Measurements from ENCODE around the gene ZNF197. TPM values are rescaled to one million over a fixed set of nuclear protein-coding genes. Genes with fewer than 3 reads are reported as not detected.
"Not testable (repeated sequence)": the region's sequence is repeated elsewhere in the genome, so short reads cannot be mapped to it uniquely, and the experiment has no call there.

The ZNF197 gene
- total RNA-seq = 1 to 10 TPM; 7.9 to 8.4 TPM

- Mint-ChIP-seq H3K4me1 (peaks cover 11% of the 10 kb centered on the region), H3K4me3 (peak within 1 kb of the TSS; percentile 87), H3K9me3 (no peaks in the 10 kb centered on the region), H3K27me3 (no peaks in the 10 kb centered on the region), H3K36me3 (ENCODE audit: low read depth) (peaks cover 18% of the 10 kb centered on the region), H3K27ac (peak within 1 kb of the TSS; percentile 88)
- peak; percentile 94 for ATAC-seq (replicated peaks)
These were observed at the start of gene ZNF197 for GRCh38 chr3:44624749-44625480. TSS of gene ZNF197 (plus strand) at chr3:44625036. CDS start at chr3:44629155, 4,119 bp downstream.

GRCh38 chr3:44576613-44577012, 48.2 kb upstream of the ZNF197 start:
- no peaks in the 10 kb centered on the region for H3K27me3 Mint-ChIP-seq
- H3K4me3 Mint-ChIP-seq = no peak overlapping the region
- no peak for ATAC-seq (replicated peaks)
- no peaks in the 10 kb centered on the region for H3K4me1 Mint-ChIP-seq
- H3K9me3 Mint-ChIP-seq = peaks cover 12% of the 10 kb centered on the region
- peaks cover 5% of the 10 kb centered on the region for H3K36me3 Mint-ChIP-seq (ENCODE audit: low read depth)
- H3K27ac Mint-ChIP-seq = no peak overlapping the region

- not testable (repeated sequence) for H3K36me3 Mint-ChIP-seq (ENCODE audit: low read depth); H3K9me3 Mint-ChIP-seq; H3K27ac Mint-ChIP-seq; H3K27me3 Mint-ChIP-seq; ATAC-seq (replicated peaks); H3K4me3 Mint-ChIP-seq; H3K4me1 Mint-ChIP-seq
These were observed 47.4 kb upstream of the ZNF197 start for GRCh38 chr3:44577354-44577952.

GRCh38 chr3:44578316-44578715, 46.5 kb upstream of the ZNF197 start:
- H3K27ac Mint-ChIP-seq; H3K9me3 Mint-ChIP-seq; H3K4me1 Mint-ChIP-seq; H3K36me3 Mint-ChIP-seq (ENCODE audit: low read depth); ATAC-seq (replicated peaks); H3K27me3 Mint-ChIP-seq; H3K4me3 Mint-ChIP-seq: not testable (repeated sequence)

GRCh38 chr3:44578924-44579515, 45.8 kb upstream of the ZNF197 start:
- not testable (repeated sequence) for H3K36me3 Mint-ChIP-seq (ENCODE audit: low read depth); H3K27me3 Mint-ChIP-seq; H3K9me3 Mint-ChIP-seq; ATAC-seq (replicated peaks); H3K27ac Mint-ChIP-seq; H3K4me3 Mint-ChIP-seq; H3K4me1 Mint-ChIP-seq

- H3K36me3 Mint-ChIP-seq (ENCODE audit: low read depth); H3K27ac Mint-ChIP-seq; H3K4me1 Mint-ChIP-seq; H3K4me3 Mint-ChIP-seq; H3K9me3 Mint-ChIP-seq; ATAC-seq (replicated peaks): not testable (repeated sequence)
- peaks cover 13% of the 10 kb centered on the region for H3K27me3 Mint-ChIP-seq
These were observed 45.1 kb upstream of the ZNF197 start for GRCh38 chr3:44579749-44580148.

GRCh38 chr3:44580971-44581370, 43.9 kb upstream of the ZNF197 start:
- H3K9me3 Mint-ChIP-seq; H3K36me3 Mint-ChIP-seq (ENCODE audit: low read depth); ATAC-seq (replicated peaks); H3K4me1 Mint-ChIP-seq; H3K4me3 Mint-ChIP-seq; H3K27ac Mint-ChIP-seq: not testable (repeated sequence)
- peaks cover 22% of the 10 kb centered on the region for H3K27me3 Mint-ChIP-seq

GRCh38 chr3:44584646-44585501, 40.0 kb upstream of the ZNF197 start, which contains the start of gene ZNF660:
TSS of gene ZNF660 (plus strand) at chr3:44584964. CDS start at chr3:44594194, 9,230 bp downstream.
- H3K9me3 Mint-ChIP-seq = peaks cover 15% of the 10 kb centered on the region
- peaks cover 47% of the 10 kb centered on the region for H3K27me3 Mint-ChIP-seq
- H3K27ac Mint-ChIP-seq = no peak within 1 kb of the TSS
- ATAC-seq (replicated peaks) = no peak
- no peaks in the 10 kb centered on the region for H3K36me3 Mint-ChIP-seq (ENCODE audit: low read depth)
- H3K4me3 Mint-ChIP-seq = no peak within 1 kb of the TSS
- no peaks in the 10 kb centered on the region for H3K4me1 Mint-ChIP-seq

GRCh38 chr3:44596621-44597020, 28.2 kb upstream of the ZNF197 start:
- H3K4me3 Mint-ChIP-seq = no peak overlapping the region
- peaks cover 18% of the 10 kb centered on the region for H3K9me3 Mint-ChIP-seq
- ATAC-seq (replicated peaks) = no peak
- no peaks in the 10 kb centered on the region for H3K4me1 Mint-ChIP-seq
- H3K27ac Mint-ChIP-seq = no peak overlapping the region
- no peaks in the 10 kb centered on the region for H3K36me3 Mint-ChIP-seq (ENCODE audit: low read depth)
- no peaks in the 10 kb centered on the region for H3K27me3 Mint-ChIP-seq

GRCh38 chr3:44601749-44602148, 23.1 kb upstream of the ZNF197 start:
- Mint-ChIP-seq H3K27me3 (no peaks in the 10 kb centered on the region), H3K36me3 (ENCODE audit: low read depth) (no peaks in the 10 kb centered on the region), H3K4me1 (no peaks in the 10 kb centered on the region)

GRCh38 chr3:44612678-44613077, 12.2 kb upstream of the ZNF197 start:
- Mint-ChIP-seq H3K4me1 (no peaks in the 10 kb centered on the region), H3K27ac (no peak overlapping the region), H3K4me3 (no peak overlapping the region), H3K27me3 (peaks cover 5% of the 10 kb centered on the region), H3K9me3 (no peaks in the 10 kb centered on the region), H3K36me3 (ENCODE audit: low read depth) (no peaks in the 10 kb centered on the region)
- no peak for ATAC-seq (replicated peaks)

More at GRCh38 chr3:44601749-44602148, 23.1 kb upstream of the ZNF197 start:
- no peak overlapping the region for H3K4me3 Mint-ChIP-seq
- H3K9me3 Mint-ChIP-seq = no peaks in the 10 kb centered on the region
- ATAC-seq (replicated peaks) = no peak
- H3K27ac Mint-ChIP-seq = no peak overlapping the region

- no peak for ATAC-seq (replicated peaks)
- Mint-ChIP-seq H3K27ac (no peak overlapping the region), H3K27me3 (no peaks in the 10 kb centered on the region), H3K4me1 (peaks cover 11% of the 10 kb centered on the region), H3K4me3 (no peak overlapping the region), H3K9me3 (no peaks in the 10 kb centered on the region), H3K36me3 (ENCODE audit: low read depth) (peaks cover 56% of the 10 kb centered on the region)
These were observed 3.9 kb downstream of the ZNF197 start for GRCh38 chr3:44628716-44629115.

- H3K27ac Mint-ChIP-seq = no peak overlapping the region
- no peaks in the 10 kb centered on the region for H3K27me3 Mint-ChIP-seq
- no peak overlapping the region for H3K4me3 Mint-ChIP-seq
- ATAC-seq (replicated peaks) = no peak
- peaks cover 10% of the 10 kb centered on the region for H3K9me3 Mint-ChIP-seq
- H3K36me3 Mint-ChIP-seq (ENCODE audit: low read depth) = peaks cover 91% of the 10 kb centered on the region
- peaks cover 7% of the 10 kb centered on the region for H3K4me1 Mint-ChIP-seq
These were observed 7.4 kb downstream of the ZNF197 start for GRCh38 chr3:44632193-44632592.

- no peak for ATAC-seq (replicated peaks)
- no peaks in the 10 kb centered on the region for H3K27me3 Mint-ChIP-seq
- H3K4me3 Mint-ChIP-seq = no peak overlapping the region
- no peaks in the 10 kb centered on the region for H3K4me1 Mint-ChIP-seq
- H3K27ac Mint-ChIP-seq = no peak overlapping the region
- peaks cover 62% of the 10 kb centered on the region for H3K36me3 Mint-ChIP-seq (ENCODE audit: low read depth)
- peaks cover 24% of the 10 kb centered on the region for H3K9me3 Mint-ChIP-seq
These were observed 17.5 kb downstream of the ZNF197 start for GRCh38 chr3:44642337-44642736.

Measured in activated T-helper 17 cell treated with anti-CD3 and anti-CD28 coated beads, Interleukin-2, amount 50 U/mL, for 72 hours (primary cell).